ENCODE results near the gene ZNRF2. TPM values are rescaled to one million over a fixed set of nuclear protein-coding genes. Genes with fewer than 3 reads are reported as not detected.
A peak's percentile ranks its signal among the peaks of the same experiment; 100 is the strongest.

The ZNRF2 gene
- total and polyA plus RNA-seq, 10 of the 15 experiments (the other 5 are each of a cell fraction or from before 2014, with no cell fraction given), result 1.2 to 20.4 (median 9.5) TPM

DNA sequence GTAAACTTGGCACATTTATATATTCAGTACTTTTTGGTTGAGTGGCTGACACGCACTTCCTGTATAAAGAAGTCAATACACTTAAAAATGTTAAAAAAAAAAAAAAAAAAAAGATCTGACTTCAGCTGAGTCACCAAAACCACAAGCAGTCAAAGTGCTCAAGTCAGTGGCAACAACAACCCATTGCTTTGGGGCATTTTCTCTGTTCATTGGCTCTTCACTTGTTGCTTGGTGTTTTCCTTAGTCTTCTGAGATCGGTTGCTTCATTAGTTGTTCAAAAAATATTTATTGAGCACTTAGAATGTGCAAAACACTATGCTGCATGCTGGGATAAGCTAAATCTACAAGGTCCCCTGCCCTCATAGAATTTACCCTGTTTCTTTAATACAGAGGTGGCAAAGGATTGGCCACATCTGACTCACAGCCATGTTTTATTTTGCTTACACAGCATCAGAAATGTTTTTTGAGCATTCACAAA is 63.7 kb downstream of the ZNRF2 start (continued):
- TF ChIP-seq, protein P1, sequence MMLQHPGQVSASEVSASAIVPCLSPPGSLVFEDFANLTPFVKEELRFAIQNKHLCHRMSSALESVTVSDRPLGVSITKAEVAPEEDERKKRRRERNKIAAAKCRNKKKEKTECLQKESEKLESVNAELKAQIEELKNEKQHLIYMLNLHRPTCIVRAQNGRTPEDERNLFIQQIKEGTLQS (IDR thresholded peaks at IDR 0.05; ENCODE audit: borderline replicate concordance, extremely low read depth, low read depth, low read length), result no peak
- TF ChIP-seq CBX5 (IDR thresholded peaks at IDR 0.05; ENCODE audit: low read depth), result 0 out of 2 replicates have a peak, but pooled peaks have one; percentile 6
- 0 out of 2 replicates have a peak, but pooled peaks have one; percentile 65 for TF ChIP-seq RCOR1 (conservative IDR thresholded peaks at IDR 0.05; ENCODE audit: low read depth, low read length)
- peak; percentile 2; the same call in 1 of the 2 replicates for TF ChIP-seq RAD51 (IDR thresholded peaks at IDR 0.05)
- TF ChIP-seq EP300 (IDR thresholded peaks at IDR 0.05; ENCODE audit: borderline replicate concordance in 1 of 2, control insufficient read depth in 1 of 2, low read depth in 2 of 2, low read length in 2 of 2), result peak; percentile 56 to 72; a peak in 2 of 4 replicates
- TF ChIP-seq, protein P2, sequence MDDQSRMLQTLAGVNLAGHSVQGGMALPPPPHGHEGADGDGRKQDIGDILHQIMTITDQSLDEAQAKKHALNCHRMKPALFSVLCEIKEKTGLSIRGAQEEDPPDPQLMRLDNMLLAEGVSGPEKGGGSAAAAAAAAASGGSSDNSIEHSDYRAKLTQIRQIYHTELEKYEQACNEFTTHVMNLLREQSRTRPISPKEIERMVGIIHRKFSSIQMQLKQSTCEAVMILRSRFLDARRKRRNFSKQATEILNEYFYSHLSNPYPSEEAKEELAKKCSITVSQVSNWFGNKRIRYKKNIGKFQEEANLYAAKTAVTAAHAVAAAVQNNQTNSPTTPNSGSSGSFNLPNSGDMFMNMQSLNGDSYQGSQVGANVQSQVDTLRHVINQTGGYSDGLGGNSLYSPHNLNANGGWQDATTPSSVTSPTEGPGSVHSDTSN (IDR thresholded peaks at IDR 0.05; ENCODE audit: insufficient replicate concordance, low read depth, low read length), result peak; percentile 5
- peak; percentile 84; the same call in 1 of the 2 replicates for TF ChIP-seq BACH1 (IDR thresholded peaks at IDR 0.05; ENCODE audit: borderline replicate concordance)
- TF ChIP-seq NR2F1 (conservative IDR thresholded peaks at IDR 0.05), result 0 out of 2 replicates have a peak, but pooled peaks have one; percentile 25
- no peak for TF ChIP-seq SUZ12 (IDR thresholded peaks at IDR 0.05; ENCODE audit: unreplicated experiment)
- TF ChIP-seq, protein P3, sequence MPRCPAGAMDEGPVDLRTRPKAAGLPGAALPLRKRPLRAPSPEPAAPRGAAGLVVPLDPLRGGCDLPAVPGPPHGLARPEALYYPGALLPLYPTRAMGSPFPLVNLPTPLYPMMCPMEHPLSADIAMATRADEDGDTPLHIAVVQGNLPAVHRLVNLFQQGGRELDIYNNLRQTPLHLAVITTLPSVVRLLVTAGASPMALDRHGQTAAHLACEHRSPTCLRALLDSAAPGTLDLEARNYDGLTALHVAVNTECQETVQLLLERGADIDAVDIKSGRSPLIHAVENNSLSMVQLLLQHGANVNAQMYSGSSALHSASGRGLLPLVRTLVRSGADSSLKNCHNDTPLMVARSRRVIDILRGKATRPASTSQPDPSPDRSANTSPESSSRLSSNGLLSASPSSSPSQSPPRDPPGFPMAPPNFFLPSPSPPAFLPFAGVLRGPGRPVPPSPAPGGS (IDR thresholded peaks at IDR 0.05; ENCODE audit: borderline replicate concordance, insufficient read depth, low read depth, low read length, poor library complexity, severe bottlenecking), result no peak

Data from GM12878 (cell line).